ENCODE results near the gene HLA-C.
"Not testable (repeated sequence)": the region's sequence is repeated elsewhere in the genome, so short reads cannot be mapped to it uniquely, and the experiment has no call there.

The HLA-C gene

GRCh38 chr6:31266567-31267360 is 5.1 kb downstream of the HLA-C start:
- TF ChIP-seq JUND (IDR thresholded peaks at IDR 0.05; ENCODE audit: low read depth): no peak
- DNase-seq (ENCODE audit: low read depth in 1 of 2, low spot score in 1 of 2): no peak
- in situ Hi-C loops (cut with HindIII; ENCODE audit: low pct_unique_long_range_greater_than_20kb, low sequenced_read_pairs): no loop called here

DNA sequence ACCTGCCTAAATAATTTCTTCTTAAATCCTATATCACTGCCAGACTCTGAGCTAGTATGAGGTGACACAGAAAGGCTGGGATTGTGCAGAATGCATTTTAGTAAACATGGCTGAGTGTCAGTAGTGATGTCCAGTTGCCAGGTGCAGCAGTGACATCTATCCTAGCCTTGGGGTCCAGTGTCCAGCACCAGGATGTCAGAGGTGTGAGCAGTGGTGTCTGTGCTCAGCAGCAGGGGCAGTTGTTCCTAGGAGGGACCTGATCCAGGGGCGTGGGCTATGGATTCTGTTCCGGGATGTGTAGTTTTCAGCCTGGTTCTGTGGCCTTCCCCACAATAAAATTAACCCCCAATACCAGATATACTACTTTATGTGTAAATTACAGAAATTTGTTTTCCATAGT is 6.0 kb downstream of the HLA-C start:
- no peak for DNase-seq (ENCODE audit: low read depth in 1 of 2, low spot score in 1 of 2)
- no peak for TF ChIP-seq JUND (IDR thresholded peaks at IDR 0.05; ENCODE audit: low read depth)
- in situ Hi-C loops (cut with HindIII; ENCODE audit: low pct_unique_long_range_greater_than_20kb, low sequenced_read_pairs): no loop called here

GRCh38 chr6:31263346-31263933 is 8.5 kb downstream of the HLA-C start:
- in situ Hi-C loops (cut with HindIII; ENCODE audit: low pct_unique_long_range_greater_than_20kb, low sequenced_read_pairs): not testable (repeated sequence)

GRCh38 chr6:31259995-31260394 is 11.9 kb downstream of the HLA-C start:
- in situ Hi-C loops (cut with HindIII; ENCODE audit: low pct_unique_long_range_greater_than_20kb, low sequenced_read_pairs); DNase-seq (ENCODE audit: low read depth in 1 of 2, low spot score in 1 of 2): not testable (repeated sequence)

More at GRCh38 chr6:31263346-31263933, 8.5 kb downstream of the HLA-C start:
- not testable (repeated sequence) for DNase-seq (ENCODE audit: low read depth in 1 of 2, low spot score in 1 of 2)

- TF ChIP-seq JUND (IDR thresholded peaks at IDR 0.05; ENCODE audit: low read depth): no peak
- in situ Hi-C loops (cut with HindIII; ENCODE audit: low pct_unique_long_range_greater_than_20kb, low sequenced_read_pairs): no loop called here
- no peak for DNase-seq (ENCODE audit: low read depth in 1 of 2, low spot score in 1 of 2)
These were observed 19.3 kb downstream of the HLA-C start for GRCh38 chr6:31252625-31253024.

DNA sequence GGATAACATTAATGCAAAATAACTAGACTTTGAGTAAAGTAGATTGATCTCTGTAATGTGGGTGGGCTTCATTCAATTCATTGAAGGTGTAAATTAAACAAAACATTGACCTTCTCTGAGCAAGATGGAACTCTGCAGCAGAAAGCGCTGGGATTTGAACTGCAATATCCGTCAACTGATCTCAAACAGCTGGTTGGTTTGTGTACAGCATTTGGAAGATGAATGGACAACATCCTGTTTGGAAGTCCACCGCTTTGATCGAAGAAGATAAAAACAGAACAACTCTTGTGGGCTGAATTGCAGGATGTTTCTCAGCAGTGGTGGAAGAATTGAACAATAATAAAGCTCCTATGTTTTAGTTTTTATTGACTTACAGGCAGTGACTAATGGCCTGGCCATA is 20.6 kb downstream of the HLA-C start:
- in situ Hi-C loops (cut with HindIII; ENCODE audit: low pct_unique_long_range_greater_than_20kb, low sequenced_read_pairs): no loop called here
- no peak for TF ChIP-seq JUND (IDR thresholded peaks at IDR 0.05; ENCODE audit: low read depth)
- no peak for DNase-seq (ENCODE audit: low read depth in 1 of 2, low spot score in 1 of 2)

DNA sequence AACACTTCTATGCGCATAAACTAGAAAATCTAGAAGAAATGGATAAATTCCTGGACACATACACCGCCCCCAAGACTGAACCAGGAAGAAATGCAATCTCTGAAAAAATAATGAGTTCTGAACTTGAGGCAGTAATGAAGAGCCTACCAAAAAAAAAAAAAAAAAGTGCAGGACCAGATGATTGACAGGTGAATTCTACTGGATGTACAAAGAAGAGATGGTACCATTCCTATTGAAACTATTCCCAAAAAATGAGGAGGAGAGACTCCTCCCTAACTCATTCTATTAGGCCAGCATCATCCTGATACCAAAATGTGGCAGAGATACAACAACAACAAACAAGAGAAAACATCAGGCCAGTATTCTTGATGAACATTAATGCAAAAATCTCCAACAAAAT is 22.7 kb downstream of the HLA-C start:
- no peak for TF ChIP-seq JUND (IDR thresholded peaks at IDR 0.05; ENCODE audit: low read depth)
- in situ Hi-C loops (cut with HindIII; ENCODE audit: low pct_unique_long_range_greater_than_20kb, low sequenced_read_pairs): no loop called here
- no peak for DNase-seq (ENCODE audit: low read depth in 1 of 2, low spot score in 1 of 2)

- no peak for TF ChIP-seq JUND (IDR thresholded peaks at IDR 0.05; ENCODE audit: low read depth)
- DNase-seq (ENCODE audit: low read depth in 1 of 2, low spot score in 1 of 2): no peak
- in situ Hi-C loops (cut with HindIII; ENCODE audit: low pct_unique_long_range_greater_than_20kb, low sequenced_read_pairs): no loop called here
These were observed 24.1 kb downstream of the HLA-C start for GRCh38 chr6:31247813-31248212.

DNA sequence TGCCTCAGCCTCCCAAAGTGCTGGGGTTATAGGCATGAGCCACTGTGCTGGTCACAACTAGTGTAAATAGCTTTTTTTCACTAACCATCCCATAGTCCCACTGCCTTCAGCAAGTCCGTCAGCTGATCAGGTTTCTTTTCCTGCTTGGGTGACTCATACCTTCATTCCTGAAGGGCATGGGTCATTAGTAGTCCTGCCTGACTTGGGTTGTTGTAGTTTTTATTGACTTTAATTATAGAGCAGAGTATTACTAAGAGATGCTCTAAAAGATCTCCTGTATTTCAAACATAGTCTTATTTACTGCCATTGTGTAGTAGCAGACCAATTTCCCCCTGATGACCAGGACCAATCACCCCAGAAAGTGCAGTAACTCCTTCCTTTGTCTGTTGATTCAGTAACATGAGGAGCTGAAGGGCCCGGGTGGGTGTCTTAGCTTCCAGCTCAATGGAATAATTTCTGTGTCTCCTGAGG is 25.8 kb downstream of the HLA-C start:
- peak; percentile 80 for TF ChIP-seq JUND (IDR thresholded peaks at IDR 0.05; ENCODE audit: low read depth)
- peak; percentile 37 to 84 for DNase-seq (ENCODE audit: low read depth in 1 of 2, low spot score in 1 of 2)

DNA sequence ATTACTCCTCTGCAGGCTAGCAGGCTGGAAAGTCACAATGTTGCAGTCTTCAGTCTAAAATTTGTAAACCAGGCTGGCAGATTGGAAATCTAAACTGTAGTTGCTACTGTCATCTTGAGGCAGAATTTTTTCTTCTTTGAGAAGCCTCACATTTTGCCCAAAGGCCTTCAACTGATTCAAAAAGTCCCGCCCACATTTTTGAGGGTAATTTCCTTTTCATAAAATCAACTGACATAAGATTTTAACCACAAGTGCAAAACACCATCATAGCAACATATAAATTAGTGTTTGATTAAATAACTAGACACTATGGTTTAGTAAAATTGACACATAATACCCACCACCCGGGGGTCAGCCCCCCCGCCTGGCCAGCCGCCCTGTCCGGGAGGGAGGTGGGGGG is 28.4 kb downstream of the HLA-C start:
- no peak for TF ChIP-seq JUND (IDR thresholded peaks at IDR 0.05; ENCODE audit: low read depth)
- in situ Hi-C loops (cut with HindIII; ENCODE audit: low pct_unique_long_range_greater_than_20kb, low sequenced_read_pairs): no loop called here
- DNase-seq (ENCODE audit: low read depth in 1 of 2, low spot score in 1 of 2): no peak

More for the DNA sequence above, 25.8 kb downstream of the HLA-C start:
- in situ Hi-C loops (cut with HindIII; ENCODE audit: low pct_unique_long_range_greater_than_20kb, low sequenced_read_pairs): no loop called here

DNA sequence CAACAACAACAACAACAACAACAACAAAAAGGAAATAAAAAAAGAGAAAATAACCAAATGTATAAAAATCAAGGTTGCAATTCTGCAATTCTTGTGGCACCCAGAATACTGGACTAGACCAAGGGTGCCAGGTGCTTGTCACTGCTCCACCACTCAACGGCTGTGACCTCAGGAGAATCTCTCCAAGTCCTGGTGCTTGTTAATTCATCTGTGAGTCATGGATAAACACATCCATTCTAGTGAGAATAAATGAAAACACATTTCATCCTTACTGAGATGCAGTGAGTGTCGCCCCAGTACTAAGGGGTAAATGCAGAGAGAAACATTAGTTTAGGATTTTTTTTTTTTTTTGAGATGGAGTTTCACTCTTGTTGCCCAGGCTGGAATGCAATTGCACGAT is 32.0 kb downstream of the HLA-C start:
- DNase-seq (ENCODE audit: low read depth in 1 of 2, low spot score in 1 of 2): no peak
- in situ Hi-C loops (cut with HindIII; ENCODE audit: low pct_unique_long_range_greater_than_20kb, low sequenced_read_pairs): no loop called here

DNA sequence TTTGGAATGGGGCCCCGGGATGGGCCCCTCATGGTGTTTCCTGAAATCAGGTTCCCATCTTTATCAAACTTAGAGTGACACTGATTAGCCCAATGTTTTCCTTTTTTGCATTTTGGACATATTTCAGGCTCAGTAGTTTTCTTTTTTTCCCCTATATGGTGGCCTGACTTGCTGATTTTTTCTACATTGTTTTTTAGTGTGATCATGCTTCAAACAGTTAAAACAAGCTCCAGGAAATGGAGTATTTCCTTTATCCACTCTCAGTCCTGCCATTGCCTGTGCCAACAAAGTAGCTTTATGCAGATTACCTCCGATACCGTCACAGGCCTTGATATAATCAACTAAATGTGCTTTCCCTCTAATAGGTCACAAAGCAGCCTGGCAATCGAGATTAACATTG is 37.8 kb downstream of the HLA-C start:
- DNase-seq (ENCODE audit: low read depth in 1 of 2, low spot score in 1 of 2); in situ Hi-C loops (cut with HindIII; ENCODE audit: low pct_unique_long_range_greater_than_20kb, low sequenced_read_pairs): not testable (repeated sequence)

More for the DNA sequence above, 32.0 kb downstream of the HLA-C start:
- no peak for TF ChIP-seq JUND (IDR thresholded peaks at IDR 0.05; ENCODE audit: low read depth)

DNA sequence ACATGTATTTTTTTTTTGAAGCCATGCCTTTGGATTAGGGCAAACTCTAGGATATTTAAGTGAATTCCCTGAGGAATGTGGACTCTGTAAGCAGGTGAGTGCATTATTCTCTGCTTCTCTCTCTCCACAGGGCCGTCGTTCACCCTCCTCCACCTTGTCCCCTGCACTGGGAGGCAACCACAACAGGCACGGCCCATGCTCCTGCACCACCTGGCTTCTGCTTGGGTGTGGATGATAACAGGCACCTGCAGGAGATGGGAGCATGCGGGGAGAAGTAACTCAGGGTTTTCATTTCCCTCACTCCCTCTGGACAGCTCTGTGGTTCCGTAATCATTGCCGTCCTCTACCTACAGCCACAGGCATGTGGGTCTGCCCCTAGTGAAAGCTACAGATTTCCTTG is 43.4 kb downstream of the HLA-C start:
- no peak for TF ChIP-seq JUND (IDR thresholded peaks at IDR 0.05; ENCODE audit: low read depth)
- no peak for DNase-seq (ENCODE audit: low read depth in 1 of 2, low spot score in 1 of 2)
- in situ Hi-C loops (cut with HindIII; ENCODE audit: low pct_unique_long_range_greater_than_20kb, low sequenced_read_pairs): no loop called here
